PC-3 (cell line): ENCODE data around the gene FURIN. TPM values are rescaled to one million over a fixed set of nuclear protein-coding genes. Genes with fewer than 3 reads are reported as not detected.
A peak's percentile ranks its signal among the peaks of the same experiment; 100 is the strongest.
"Not testable (repeated sequence)": the region's sequence is repeated elsewhere in the genome, so short reads cannot be mapped to it uniquely, and the experiment has no call there.

ENCODE experiments used
- ATAC-seq: fragments of 200-7000 bp; cut with Tn5 transposase; 2 replicates; pipeline ENCODE4 v1.9.1; 2020; ENCODE audit warnings: mild to moderate bottlenecking, moderate library complexity
- BruUV-seq: library from RNA; stranded (reverse); fragments of 400-500 nt; replicated peaks from 2 replicates; lab custom pipeline; 2021; lab: Mats Ljungman, UMichigan
- CTCF ChIA-PET: fragments of 300-600 bp; sonication (Branson Sonifier 250); formaldehyde crosslinking; loops from one replicate; lab custom pipeline; 2022; ENCODE audit warnings: antibody characterized with exemption; lab: Charles Lee
- POLR2A ChIA-PET: fragments of 300-600 bp; sonication (Branson Sonifier 250); formaldehyde crosslinking; loops from one replicate; lab custom pipeline; 2022; ENCODE audit warnings: antibody characterized with exemption; ENCODE audit not compliant: unreplicated experiment; lab: Charles Lee
- DNase-seq: peaks from one replicate; pipeline ENCODE4 v3.0.0-alpha.2; 2015
- H2AFZ ChIP-seq: fragments of 300-600 bp; sonication (generic); 2 replicates; pipeline ENCODE4 v1.6.0; 2016; ENCODE audit warnings: antibody characterized with exemption, low read length
- H3F3A ChIP-seq: fragments of 300-600 bp; sonication (generic); one replicate; pipeline ENCODE4 v1.6.0; 2017; ENCODE audit warnings: antibody characterized with exemption, low read length, control low read depth, mild to moderate bottlenecking; ENCODE audit not compliant: unreplicated experiment
- H3K27ac ChIP-seq: fragments of 300-600 bp; sonication (generic); 2 replicates; pipeline ENCODE4 v1.5.1; 2016; ENCODE audit warnings: mild to moderate bottlenecking, low read length
- H3K27me3 ChIP-seq: fragments of 300-600 bp; sonication (generic); 2 replicates; pipeline ENCODE4 v1.6.1; 2016; ENCODE audit warnings: low read length, mixed read lengths
- H3K36me3 ChIP-seq: fragments of 300-600 bp; sonication (generic); 2 replicates; pipeline ENCODE4 v1.6.1; 2016; ENCODE audit warnings: low read depth, mixed run types, low read length, mixed read lengths
- H3K4me1 ChIP-seq: fragments of 300-600 bp; sonication (generic); 2 replicates; pipeline ENCODE4 v1.5.1; 2016; ENCODE audit warnings: low read length; ENCODE audit not compliant: insufficient read depth
- H3K4me2 ChIP-seq: fragments of 300-600 bp; sonication (generic); 2 replicates; pipeline ENCODE4 v1.6.0; 2016; ENCODE audit warnings: low read length
- H3K4me3 ChIP-seq: fragments of 300-600 bp; sonication (generic); 2 replicates; pipeline ENCODE4 v1.5.1; 2016; ENCODE audit warnings: mild to moderate bottlenecking, low read length, mixed read lengths
- H3K79me2 ChIP-seq: fragments of 300-600 bp; sonication (generic); 2 replicates; pipeline ENCODE4 v1.6.1; 2017; ENCODE audit warnings: low read length, mixed read lengths
- H3K9ac ChIP-seq: fragments of 300-600 bp; sonication (generic); 2 replicates; pipeline ENCODE4 v1.6.0; 2016; ENCODE audit warnings: mild to moderate bottlenecking, low read length
- H3K9me2 ChIP-seq: fragments of 300-600 bp; sonication (generic); replicated peaks from 2 replicates; pipeline ENCODE4 v1.6.1; 2016; ENCODE audit warnings: mixed run types, low read length, mixed read lengths
- H3K9me3 ChIP-seq: fragments of 300-600 bp; sonication (generic); 2 replicates; pipeline ENCODE4 v1.6.1; 2016; ENCODE audit warnings: low read length, mixed read lengths
- H4K20me1 ChIP-seq: fragments of 300-600 bp; sonication (generic); 2 replicates; pipeline ENCODE4 v1.6.1; 2016; ENCODE audit warnings: low read length, mixed read lengths
- CTCF ChIP-seq: fragments of 300-600 bp; sonication (generic); conservative IDR thresholded peaks from 2 replicates; pipeline ENCODE4 v1.5.1; 2017; ENCODE audit warnings: antibody characterized with exemption, low read depth, mild to moderate bottlenecking, low read length
- EZH2 ChIP-seq: fragments of 300-600 bp; sonication (generic); IDR thresholded peaks from one replicate; pipeline ENCODE4 v1.6.1; 2017; ENCODE audit warnings: antibody characterized with exemption, mild to moderate bottlenecking, low read length; ENCODE audit not compliant: unreplicated experiment
- EZH2phosphoT487 ChIP-seq: fragments of 300-600 bp; sonication (generic); IDR thresholded peaks from 2 replicates; pipeline ENCODE4 v1.6.1; 2018; ENCODE audit warnings: mild to moderate bottlenecking, antibody characterized with exemption, low read length, borderline replicate concordance
- intact Hi-C: fragments of 100-400 bp; cut with micrococcal nuclease; formaldehyde crosslinking; loops from 2 replicates; pipeline ENCODE4 v1.9.0; 2023
- total RNA-seq: library from RNA; depleted of rRNA; stranded (reverse); fragments of >200 nt; gene quantifications from 2 replicates; pipeline ENCODE4 v1.2.3, GENCODE V29; 2014

The FURIN gene
- total RNA-seq, 1 experiment from 2014 or later, result 39.1 TPM

- Histone ChIP-seq H3K4me2 (peak overlapping the region; percentile 97), H3K9me3 (no peaks in the 10 kb centered on the region), H3K79me2 (peaks cover 52% of the 10 kb centered on the region), H3K9ac (no peak overlapping the region), H3K4me1 (peaks cover 47% of the 10 kb centered on the region), H3K9me2 (no peaks in the 10 kb centered on the region), H3K36me3 (0 out of 2 replicates have a peak, but pooled peaks cover 3% of the 10 kb centered on the region), H3F3A (peaks cover 4% of the 10 kb centered on the region), H3K27ac (peak overlapping the region; percentile 35; the same call in 1 of the 2 replicates), H2AFZ (no peak overlapping the region), H3K4me3 (peak overlapping the region; percentile 48; the same call in 1 of the 2 replicates), H3K27me3 (no peaks in the 10 kb centered on the region), H4K20me1 (peaks cover 15% of the 10 kb centered on the region; the same call in 1 of the 2 replicates)
- POLR2A ChIA-PET, result no interaction called here
- DNase-seq, result no peak
- CTCF ChIA-PET, result no interaction called here
- intact Hi-C loops, result loop anchor here (5.0 kb wide), 1 partner anchor 156 kb away; the partner anchor contains the start of gene BLM
- BruUV-seq, result no TSS peak
- no peak for TF ChIP-seq CTCF
- TF ChIP-seq EZH2phosphoT487, result no peak
- TF ChIP-seq EZH2, result no peak
- no peak for ATAC-seq
Observed at GRCh38 chr15:90873488-90873997, 5.2 kb downstream of the FURIN start.

- DNase-seq (peak; percentile 49), ATAC-seq (peak; percentile 39)
- Histone ChIP-seq H3K27me3 (no peaks in the 10 kb centered on the region), H3F3A (peaks cover 4% of the 10 kb centered on the region), H3K4me2 (peak overlapping the region; percentile 97), H3K36me3 (0 out of 2 replicates have a peak, but pooled peaks cover 3% of the 10 kb centered on the region), H3K9ac (no peak overlapping the region), H3K9me3 (no peaks in the 10 kb centered on the region), H4K20me1 (peaks cover 15% of the 10 kb centered on the region; the same call in 1 of the 2 replicates), H2AFZ (no peak overlapping the region), H3K27ac (peak overlapping the region; percentile 35; the same call in 1 of the 2 replicates), H3K79me2 (peaks cover 52% of the 10 kb centered on the region), H3K9me2 (no peaks in the 10 kb centered on the region), H3K4me1 (peaks cover 42% of the 10 kb centered on the region), H3K4me3 (peak overlapping the region; percentile 48; the same call in 1 of the 2 replicates)
- ChIA-PET POLR2A (no interaction called here), CTCF (no interaction called here)
- no TSS peak for BruUV-seq
- no peak for TF ChIP-seq EZH2phosphoT487
- TF ChIP-seq CTCF, result no peak
- TF ChIP-seq EZH2, result no peak
- intact Hi-C loops, result loop anchor here (5.0 kb wide), 1 partner anchor 157 kb away; the partner anchor contains the start of gene BLM
Observed at GRCh38 chr15:90873998-90874605, 5.7 kb downstream of the FURIN start.

GRCh38 chr15:90874986-90875385, 6.6 kb downstream of the FURIN start:
- intact Hi-C loops, result loop anchor here (5.0 kb wide), 1 partner anchor 158 kb away; the partner anchor contains the start of gene BLM

More at GRCh38 chr15:90874986-90875385, 6.6 kb downstream of the FURIN start:
- H3K9me2 ChIP-seq, DNase-seq, H3K36me3 ChIP-seq, H3K27me3 ChIP-seq, POLR2A ChIA-PET, H3K4me3 ChIP-seq, H2AFZ ChIP-seq, ATAC-seq, H3K27ac ChIP-seq, BruUV-seq, H3K9me3 ChIP-seq, H3K9ac ChIP-seq, CTCF ChIA-PET, H3K4me2 ChIP-seq, H3F3A ChIP-seq: not testable (repeated sequence)
- peaks cover 15% of the 10 kb centered on the region; the same call in 1 of the 2 replicates for H4K20me1 ChIP-seq
- peaks cover 52% of the 10 kb centered on the region for H3K79me2 ChIP-seq
- peaks cover 33% of the 10 kb centered on the region for H3K4me1 ChIP-seq
